Testis (tissue), 2 donors: Measurements from ENCODE around the gene KRTAP5-1.

Experiments
- CTCF ChIP-seq, 3 experiments: fragments of 450-650 bp in 2 of 3; fragments of 200-600 bp in 1 of 3; sonication (generic) in 1 of 3; IDR thresholded peaks; one replicate each; pipeline ENCODE4 v1.5.1; 2016 to 2019; ENCODE audit warnings: antibody characterized with exemption in 3 of 3, mild to moderate bottlenecking in 2 of 3, moderate library complexity in 1 of 3
- POLR2A ChIP-seq: fragments of 450-650 bp; IDR thresholded peaks from one replicate; pipeline ENCODE4 v1.6.1; 2017; ENCODE audit warnings: antibody characterized with exemption, mild to moderate bottlenecking, moderate library complexity

DNA sequence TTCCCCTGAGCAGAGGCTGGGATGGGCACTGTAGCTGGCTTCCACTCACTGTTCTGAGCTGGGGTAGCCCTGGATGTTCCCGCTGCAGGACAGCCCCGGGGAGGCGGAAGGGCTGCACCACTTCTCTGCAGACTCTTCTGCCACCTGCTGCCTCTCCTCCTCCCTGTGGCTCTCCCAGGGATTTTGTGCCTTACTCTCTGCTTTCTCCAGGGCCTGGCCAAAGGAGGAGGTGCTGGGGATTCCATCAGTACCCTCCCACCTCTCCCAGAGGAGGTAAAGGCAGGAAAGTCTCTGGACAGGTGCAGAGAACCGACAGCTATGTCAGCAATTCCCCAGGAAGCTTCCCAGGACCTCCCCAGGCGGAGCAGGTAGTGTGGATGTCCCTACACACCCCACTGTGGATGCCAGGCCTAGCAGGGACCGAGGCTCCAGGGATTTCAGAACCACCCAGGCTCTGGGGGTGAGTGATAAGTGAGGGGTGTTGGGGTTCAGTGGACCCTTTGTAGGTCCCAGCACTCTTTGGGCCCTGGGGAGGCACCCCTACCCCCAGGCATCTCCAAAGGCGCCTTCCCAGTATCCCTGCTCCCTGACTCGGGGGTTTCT is 24.3 kb downstream of the KRTAP5-1 start:
- TF ChIP-seq CTCF (IDR thresholded peaks at IDR 0.05) = no peak
- TF ChIP-seq POLR2A = no peak
